GM18505 (cell line): ENCODE data around the gene B4GALNT4.
"Not testable (repeated sequence)": the region's sequence is repeated elsewhere in the genome, so short reads cannot be mapped to it uniquely, and the experiment has no call there.

Source experiments
- ATAC-seq: cut with Tn5 transposase; IDR thresholded peaks from one replicate; pipeline ENCODE4 v1.9.1; 2021; ENCODE audit not compliant: unreplicated experiment
- POLR2A ChIP-seq: IDR thresholded peaks from 4 replicates; pipeline ENCODE4 v1.6.1; 2011; ENCODE audit warnings: borderline replicate concordance; ENCODE audit not compliant: insufficient read depth, insufficient read length; ENCODE audit errors: extremely low read depth

Gene B4GALNT4

GRCh38 chr11:380491-380890 lies 11.2 kb downstream of the B4GALNT4 start:
- TF ChIP-seq POLR2A, result no peak
- ATAC-seq, result no peak

DNA sequence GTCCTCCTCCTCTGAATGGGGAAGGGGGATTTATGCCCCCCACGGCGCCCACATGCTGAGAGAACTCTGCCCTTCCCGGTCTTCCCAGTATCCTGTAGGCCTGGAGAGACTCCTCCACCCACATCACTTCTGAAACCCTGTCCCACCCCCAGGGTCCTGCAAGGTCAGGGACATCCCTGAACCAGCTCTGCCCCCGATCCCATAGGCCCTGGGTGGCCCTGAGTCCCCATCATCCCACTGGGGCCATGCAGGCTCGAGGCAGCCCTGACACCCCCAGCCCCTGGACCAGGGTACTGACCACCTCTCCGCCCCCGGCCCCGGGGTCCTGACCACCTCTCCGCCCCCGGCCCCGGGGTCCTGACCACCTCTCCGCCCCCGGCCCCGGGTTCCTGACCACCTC lies 11.7 kb downstream of the B4GALNT4 start:
- ATAC-seq, result no peak
- TF ChIP-seq POLR2A, result no peak

DNA sequence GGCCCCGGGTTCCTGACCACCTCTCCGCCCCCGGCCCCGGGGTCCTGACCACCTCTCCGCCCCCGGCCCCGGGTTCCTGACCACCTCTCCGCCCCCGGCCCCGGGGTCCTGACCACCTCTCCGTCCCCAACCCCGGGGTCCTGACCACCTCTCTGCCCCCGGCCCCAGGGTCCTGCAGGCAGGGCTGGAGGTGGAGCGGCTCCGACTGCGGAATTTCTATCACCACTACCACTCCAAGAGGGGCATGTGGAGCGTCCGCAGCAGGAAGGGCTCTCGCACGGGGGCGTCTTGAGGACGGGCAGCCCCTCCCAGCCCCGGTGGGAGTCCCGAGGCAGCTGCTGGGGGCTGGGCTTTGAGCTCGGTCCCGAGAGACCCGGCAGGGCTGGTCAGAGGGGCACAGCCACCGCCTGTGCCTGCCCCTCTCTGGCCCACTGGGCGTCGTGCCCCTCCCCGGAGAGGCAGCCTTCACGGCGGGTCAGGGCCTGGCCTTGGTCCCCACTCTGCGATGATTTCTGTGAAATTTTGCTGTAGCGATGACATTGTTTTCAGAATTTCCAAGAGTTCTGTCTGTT lies 12.3 kb downstream of the B4GALNT4 start:
- TF ChIP-seq POLR2A, result no peak
- ATAC-seq, result no peak

DNA sequence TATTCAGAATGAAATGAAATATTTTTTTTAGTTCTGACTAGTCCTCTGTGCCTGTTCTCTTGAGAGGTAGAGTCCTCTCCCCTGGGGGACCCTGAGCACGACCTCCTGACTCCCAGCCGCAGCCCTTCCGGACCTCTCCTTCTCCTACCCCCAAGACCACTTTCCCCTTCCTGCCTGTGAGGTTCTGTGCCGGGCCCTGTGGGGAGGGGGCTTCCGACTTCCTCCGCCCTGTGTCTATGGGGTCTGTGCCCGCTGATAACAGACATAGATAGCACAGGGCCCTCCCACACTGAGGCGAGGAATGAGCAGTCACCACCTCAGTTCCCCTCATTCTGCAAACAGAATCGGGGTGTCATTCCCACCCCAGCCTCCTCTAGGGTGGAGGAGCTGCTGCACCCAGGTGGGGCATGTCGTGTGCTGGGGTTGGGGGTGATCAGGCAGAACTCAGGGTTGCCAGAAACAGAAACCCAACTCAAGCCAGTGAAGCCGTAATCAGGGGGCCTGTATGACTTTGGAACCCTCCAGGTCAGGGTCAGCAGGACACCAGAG lies 12.9 kb downstream of the B4GALNT4 start:
- ATAC-seq, result no peak
- TF ChIP-seq POLR2A, result no peak

DNA sequence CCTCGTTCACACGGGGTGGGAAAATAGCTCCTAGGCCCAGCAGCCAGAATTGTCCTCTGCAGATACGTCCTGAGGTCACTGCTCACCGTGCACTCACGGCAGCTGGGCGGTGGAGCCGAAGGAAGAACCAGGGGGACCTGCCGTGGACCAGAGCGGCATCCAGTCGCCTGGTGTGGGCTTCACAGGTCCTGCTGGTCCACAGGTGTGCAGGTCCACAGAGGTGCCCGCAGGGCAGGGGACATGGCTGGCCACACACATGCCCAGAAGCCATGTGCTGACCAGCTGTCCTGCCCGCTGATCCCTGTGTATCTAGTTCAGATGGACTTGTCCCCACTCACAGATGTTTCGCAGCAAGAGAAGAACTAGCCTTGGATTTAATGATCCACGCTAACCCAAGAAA lies 14.1 kb downstream of the B4GALNT4 start:
- TF ChIP-seq POLR2A, result no peak
- no peak for ATAC-seq

GRCh38 chr11:384511-384910 lies 15.2 kb downstream of the B4GALNT4 start:
- TF ChIP-seq POLR2A, result no peak
- no peak for ATAC-seq

DNA sequence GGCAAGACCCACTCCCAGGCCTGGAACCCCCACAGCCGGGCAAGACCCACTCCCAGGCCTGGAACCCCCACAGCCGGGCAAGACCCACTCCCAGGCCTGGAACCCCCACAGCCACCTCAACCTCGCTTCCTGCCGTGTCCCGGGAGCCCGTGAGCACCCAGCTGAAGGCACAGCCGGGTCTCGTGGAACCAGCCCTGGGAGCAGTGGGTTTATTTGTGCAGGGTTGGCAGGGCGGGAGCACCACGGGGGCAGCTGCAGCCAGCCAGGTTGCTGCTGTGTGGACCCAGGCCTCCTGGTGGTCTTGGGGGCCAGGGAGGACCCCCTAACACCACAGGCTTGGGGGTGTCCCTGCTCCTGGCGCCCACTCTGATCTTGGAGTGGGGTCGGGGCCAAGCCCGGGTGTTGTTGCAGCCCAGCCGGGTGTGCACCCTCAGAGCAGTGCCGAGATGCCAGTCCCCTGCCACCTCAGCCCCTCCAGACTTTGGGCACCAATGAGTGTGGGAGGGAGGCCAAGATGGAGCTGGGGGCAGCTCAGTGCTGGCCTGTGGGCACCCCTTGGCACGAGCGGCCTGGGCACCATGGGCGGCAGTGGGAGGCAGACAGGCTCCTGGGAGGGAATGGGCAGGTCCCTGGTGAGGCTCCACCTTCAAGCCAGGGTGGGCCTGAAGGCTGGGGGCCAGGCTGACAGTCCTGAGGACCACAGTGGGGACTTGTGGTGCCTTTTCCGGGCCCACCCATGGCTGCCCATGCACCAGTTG lies 16.5 kb downstream of the B4GALNT4 start:
- no peak for ATAC-seq
- no peak for TF ChIP-seq POLR2A

DNA sequence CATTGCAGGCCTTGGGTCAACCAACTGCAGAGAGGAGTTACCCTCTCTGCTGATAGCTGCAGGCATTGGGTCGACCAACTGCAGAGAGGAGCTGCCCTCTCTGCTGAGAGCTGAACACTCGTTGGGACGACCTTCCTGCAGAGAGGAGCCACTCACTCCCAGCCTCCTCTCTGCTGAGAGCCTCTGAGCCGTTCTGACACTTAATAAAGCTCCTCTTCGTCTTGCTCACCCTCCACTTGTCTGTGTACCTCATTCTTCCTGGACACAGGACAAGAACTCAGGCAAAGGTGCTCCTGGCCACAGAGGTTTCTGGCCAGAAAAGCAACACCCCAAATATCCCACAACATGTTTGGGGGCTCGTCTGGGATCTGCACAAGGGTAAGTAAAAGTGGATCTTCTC lies 17.2 kb downstream of the B4GALNT4 start:
- TF ChIP-seq POLR2A, result no peak
- no peak for ATAC-seq

DNA sequence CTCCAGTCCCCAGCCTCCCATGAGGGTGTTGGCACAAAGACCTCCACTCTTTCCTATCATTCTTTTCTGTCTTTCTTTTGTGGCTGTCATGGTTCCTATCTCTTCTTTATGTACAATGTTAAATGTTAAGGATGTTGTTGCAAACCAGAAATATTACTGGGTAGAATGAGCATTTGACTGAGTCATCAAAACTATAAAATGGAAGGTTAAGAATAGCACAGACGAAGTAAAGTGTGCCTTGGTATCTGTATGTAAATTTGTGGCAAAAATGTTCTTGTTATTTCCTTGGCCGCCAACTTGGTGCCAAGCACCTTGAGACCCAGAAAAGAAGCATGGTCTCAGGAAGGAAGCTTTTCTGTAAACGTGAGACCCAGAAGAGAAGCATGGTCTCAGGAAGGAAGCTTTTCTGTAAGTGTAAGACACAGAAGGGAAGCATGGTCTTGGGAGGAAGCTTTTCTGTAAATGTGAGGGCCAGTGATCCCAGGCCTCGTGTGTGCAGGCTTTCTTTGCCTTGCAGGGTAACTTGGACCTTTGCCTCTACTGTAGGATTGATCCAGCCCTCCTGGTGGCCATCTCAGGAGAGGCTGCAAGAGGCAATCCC lies 18.0 kb downstream of the B4GALNT4 start:
- TF ChIP-seq POLR2A, result no peak
- no peak for ATAC-seq

DNA sequence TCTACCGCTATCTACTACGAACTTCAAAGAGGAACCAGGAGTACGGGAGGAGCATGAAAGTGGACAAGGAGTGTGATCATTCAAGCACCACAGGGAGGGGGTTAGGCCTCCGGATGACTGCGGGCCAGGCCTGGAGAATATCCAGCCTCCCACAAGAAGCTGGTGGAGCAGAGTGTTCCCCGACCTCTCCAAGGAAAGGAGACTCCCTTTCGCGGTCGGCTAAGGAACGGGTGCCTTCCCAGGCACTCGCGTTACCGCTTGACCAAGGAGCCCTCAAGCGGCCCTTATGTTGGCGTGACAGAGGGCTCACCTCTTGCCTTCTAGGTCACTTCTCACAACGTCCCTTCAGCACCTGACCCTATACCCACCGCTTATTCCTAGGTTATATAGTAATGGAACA lies 20.1 kb downstream of the B4GALNT4 start:
- not testable (repeated sequence) for ATAC-seq

- no peak for ATAC-seq
- TF ChIP-seq POLR2A, result no peak
Measured at GRCh38 chr11:390175-390574, 20.9 kb downstream of the B4GALNT4 start.

GRCh38 chr11:391117-392017 lies 22.1 kb downstream of the B4GALNT4 start:
- TF ChIP-seq POLR2A, result no peak
- ATAC-seq, result no peak

DNA sequence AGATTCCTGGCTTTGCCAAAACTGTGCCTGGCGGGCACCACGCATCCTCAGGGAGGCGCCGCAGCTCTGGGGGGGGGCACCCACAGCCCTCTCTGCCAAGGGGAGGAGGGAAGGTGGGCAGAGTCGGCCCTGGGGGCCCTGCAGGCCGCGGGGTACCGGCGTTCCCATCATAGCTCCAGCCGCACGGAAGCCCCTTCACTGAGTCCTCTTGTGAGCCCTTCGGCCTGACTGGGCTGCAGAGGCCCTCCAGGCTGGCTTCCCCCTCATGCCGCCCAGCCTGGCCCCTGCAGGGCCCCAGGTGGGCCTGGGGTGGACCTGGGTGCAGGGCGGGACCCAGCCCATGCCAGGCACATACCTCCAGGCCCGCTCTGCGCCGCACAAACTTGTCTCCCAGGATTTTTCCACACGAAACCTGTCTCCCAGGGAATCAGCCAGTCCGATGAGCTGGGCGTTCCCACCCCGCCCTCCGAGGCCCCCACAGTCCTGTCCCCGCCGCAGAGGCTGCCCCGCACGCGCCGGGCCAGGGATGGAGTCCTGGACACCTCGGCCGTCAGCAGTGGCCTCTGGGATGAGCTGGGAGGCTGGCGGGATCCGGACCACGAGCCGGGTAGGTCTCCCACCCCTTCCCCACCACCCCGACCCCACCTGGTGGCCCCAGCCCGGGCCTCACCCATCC lies 22.9 kb downstream of the B4GALNT4 start:
- TF ChIP-seq POLR2A, result no peak
- no peak for ATAC-seq

DNA sequence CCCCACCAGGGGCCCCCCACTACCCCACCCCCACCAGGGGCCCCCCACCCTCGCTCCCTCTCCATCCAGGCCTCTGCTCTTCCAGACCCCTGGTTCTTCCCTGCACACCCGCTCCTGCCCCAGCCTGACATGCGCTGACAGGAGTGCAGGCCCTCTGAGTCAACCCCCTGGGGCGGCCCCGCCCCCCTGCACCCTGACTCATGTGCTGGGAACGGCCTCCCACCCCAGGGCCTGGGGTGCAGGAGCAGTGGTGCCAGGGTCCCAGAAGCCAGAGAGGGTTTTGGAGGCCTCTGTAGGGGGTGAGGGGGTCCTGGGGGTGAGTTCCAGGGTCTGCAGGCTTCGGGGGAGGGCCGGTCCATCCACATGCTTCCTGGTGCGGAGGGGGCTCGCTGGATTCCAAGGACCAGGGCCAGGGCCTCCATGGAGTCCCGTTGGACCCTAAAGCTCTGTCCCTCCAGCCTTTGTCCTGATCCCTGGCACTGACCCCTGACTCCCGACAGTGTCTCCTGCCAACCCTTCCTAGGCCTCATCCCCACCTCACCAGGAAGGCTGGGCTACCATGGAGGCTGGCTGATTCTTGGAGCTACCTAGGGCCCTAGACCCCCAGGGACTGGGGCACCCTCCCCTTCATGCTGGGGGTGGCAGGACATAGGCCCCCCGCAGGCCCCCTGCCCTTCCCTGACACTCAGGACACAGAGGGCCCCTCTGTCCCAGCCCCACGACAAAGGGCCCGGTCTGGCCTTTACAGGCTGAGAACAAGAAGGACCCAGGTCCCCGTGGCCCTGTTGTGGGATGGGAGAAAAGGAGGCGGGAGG lies 24.1 kb downstream of the B4GALNT4 start:
- TF ChIP-seq POLR2A, result no peak
- no peak for ATAC-seq
